Ishikawa (cell line): ENCODE results near the gene SRSF12.

Experiments
- CEBPB ChIP-seq: IDR thresholded peaks from 2 replicates; pipeline ENCODE4 v1.6.1; 2012
- CREB1 ChIP-seq: IDR thresholded peaks from 2 replicates; pipeline ENCODE4 v1.6.1; 2012; ENCODE audit warnings: low read depth
- EGR1 ChIP-seq: IDR thresholded peaks from 2 replicates; pipeline ENCODE4 v1.6.1; 2012
- EP300 ChIP-seq: IDR thresholded peaks from 2 replicates; pipeline ENCODE4 v1.6.1; 2012; ENCODE audit warnings: borderline replicate concordance
- FOXM1 ChIP-seq: IDR thresholded peaks from 2 replicates; pipeline ENCODE4 v1.6.1; 2012; ENCODE audit warnings: low read depth, borderline replicate concordance
- MAX ChIP-seq: IDR thresholded peaks from 2 replicates; pipeline ENCODE4 v1.6.1; 2012
- NFIC ChIP-seq: IDR thresholded peaks from 2 replicates; pipeline ENCODE4 v1.6.1; 2012
- RAD21 ChIP-seq: IDR thresholded peaks from 2 replicates; pipeline ENCODE4 v1.6.1; 2012; ENCODE audit warnings: low read depth
- REST ChIP-seq: IDR thresholded peaks from 2 replicates; pipeline ENCODE4 v1.6.1; 2012; ENCODE audit warnings: low read depth, mild to moderate bottlenecking
- TAF1 ChIP-seq: IDR thresholded peaks from 2 replicates; pipeline ENCODE4 v1.6.1; 2012; ENCODE audit warnings: low read depth, mild to moderate bottlenecking
- TCF12 ChIP-seq: IDR thresholded peaks from 2 replicates; pipeline ENCODE4 v1.6.1; 2012; ENCODE audit warnings: low read depth
- TEAD4 ChIP-seq: IDR thresholded peaks from 2 replicates; pipeline ENCODE4 v1.6.1; 2012
- USF1 ChIP-seq: IDR thresholded peaks from 2 replicates; pipeline ENCODE4 v1.6.1; 2012
- YY1 ChIP-seq: IDR thresholded peaks from 2 replicates; pipeline ENCODE4 v1.6.1; 2012; ENCODE audit warnings: low read depth
- ZBTB7A ChIP-seq: IDR thresholded peaks from 2 replicates; pipeline ENCODE4 v1.6.1; 2012; ENCODE audit warnings: low read depth

The SRSF12 gene

GRCh38 chr6:89139509-89140346, 21.9 kb upstream of the SRSF12 start:
- no peak for TF ChIP-seq USF1
- TF ChIP-seq REST = no peak
- no peak for TF ChIP-seq ZBTB7A
- TF ChIP-seq TAF1 = no peak
- TF ChIP-seq YY1 = no peak
- no peak for TF ChIP-seq EP300
- no peak for TF ChIP-seq NFIC
- no peak for TF ChIP-seq FOXM1
- TF ChIP-seq TEAD4 = no peak
- no peak for TF ChIP-seq CREB1
- no peak for TF ChIP-seq RAD21
- TF ChIP-seq MAX = no peak
- no peak for TF ChIP-seq CEBPB

- TF ChIP-seq RAD21 = no peak
- TF ChIP-seq TAF1 = no peak
- no peak for TF ChIP-seq NFIC
- TF ChIP-seq ZBTB7A = no peak
- no peak for TF ChIP-seq YY1
- no peak for TF ChIP-seq EGR1
These were observed 20.3 kb upstream of the SRSF12 start for GRCh38 chr6:89138173-89138572.

- TF ChIP-seq YY1 (no peak), CREB1 (no peak), EP300 (no peak), FOXM1 (no peak), TEAD4 (no peak), USF1 (no peak), EGR1 (no peak), MAX (no peak), NFIC (no peak), CEBPB (no peak), REST (no peak)
These were observed 16.9 kb upstream of the SRSF12 start for GRCh38 chr6:89134723-89135122.

GRCh38 chr6:89133981-89134380, 16.1 kb upstream of the SRSF12 start:
- TF ChIP-seq NFIC (no peak), TEAD4 (no peak), TAF1 (no peak), MAX (no peak), RAD21 (no peak), TCF12 (no peak), USF1 (no peak), REST (no peak), EP300 (no peak), CEBPB (no peak), CREB1 (no peak), FOXM1 (no peak), YY1 (no peak), ZBTB7A (no peak), EGR1 (no peak)
